Endometrial microvascular endothelial cells (primary cell): Measurements from ENCODE around the gene APOOL. TPM values are rescaled to one million over a fixed set of nuclear protein-coding genes. Genes with fewer than 3 reads are reported as not detected.
"Not testable (repeated sequence)": the region's sequence is repeated elsewhere in the genome, so short reads cannot be mapped to it uniquely, and the experiment has no call there.

Source experiments
- in situ Hi-C: cut with HindIII; loops from 2 replicates; pipeline ENCODE4 v1.10.0; 2017; ENCODE audit warnings: low sequenced_read_pairs, low pct_unique_long_range_greater_than_20kb; ENCODE audit errors: inconsistent ontology term
- total RNA-seq: library from RNA; depleted of rRNA; stranded (reverse); fragments of >200 nt; gene quantifications from one replicate; pipeline ENCODE4 v1.2.3, GENCODE V29; 2015; ENCODE audit errors: inconsistent ontology term

The APOOL gene
- total RNA-seq, 1 donor from 2014 or later: 10.3 TPM

DNA sequence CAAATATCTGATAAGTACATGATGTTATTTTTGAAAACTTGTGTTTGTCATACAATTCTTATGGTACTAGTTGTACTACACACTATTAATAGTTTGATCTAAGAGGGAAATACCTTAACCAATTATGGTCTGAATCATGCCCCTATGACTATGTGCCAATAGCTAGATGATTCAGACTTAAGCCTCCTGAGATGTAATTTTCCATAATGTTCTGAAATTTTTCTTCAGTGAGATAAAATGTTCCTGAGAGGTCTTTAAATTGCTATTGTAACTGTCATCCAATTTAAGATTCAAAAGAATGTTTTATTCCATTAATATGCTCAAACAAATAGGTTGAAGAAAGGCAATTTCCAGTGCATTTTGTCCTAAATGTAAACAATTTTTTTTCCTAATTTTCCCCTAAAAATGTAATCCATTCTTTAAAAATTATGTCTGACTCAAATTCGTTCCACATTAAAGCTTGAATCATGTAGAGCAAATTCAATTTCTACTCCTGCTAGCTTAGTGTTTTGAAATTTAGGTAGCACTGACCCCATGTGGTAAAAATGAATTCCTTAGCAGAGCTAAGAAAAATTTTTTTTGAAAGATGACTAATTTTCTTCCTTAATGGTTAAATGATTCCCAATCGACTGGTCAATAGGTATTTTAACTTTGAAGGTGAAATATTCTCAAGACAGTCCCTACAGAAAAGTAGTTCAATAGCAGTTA is 49.1 kb downstream of the APOOL start:
- in situ Hi-C loops: no loop called here

DNA sequence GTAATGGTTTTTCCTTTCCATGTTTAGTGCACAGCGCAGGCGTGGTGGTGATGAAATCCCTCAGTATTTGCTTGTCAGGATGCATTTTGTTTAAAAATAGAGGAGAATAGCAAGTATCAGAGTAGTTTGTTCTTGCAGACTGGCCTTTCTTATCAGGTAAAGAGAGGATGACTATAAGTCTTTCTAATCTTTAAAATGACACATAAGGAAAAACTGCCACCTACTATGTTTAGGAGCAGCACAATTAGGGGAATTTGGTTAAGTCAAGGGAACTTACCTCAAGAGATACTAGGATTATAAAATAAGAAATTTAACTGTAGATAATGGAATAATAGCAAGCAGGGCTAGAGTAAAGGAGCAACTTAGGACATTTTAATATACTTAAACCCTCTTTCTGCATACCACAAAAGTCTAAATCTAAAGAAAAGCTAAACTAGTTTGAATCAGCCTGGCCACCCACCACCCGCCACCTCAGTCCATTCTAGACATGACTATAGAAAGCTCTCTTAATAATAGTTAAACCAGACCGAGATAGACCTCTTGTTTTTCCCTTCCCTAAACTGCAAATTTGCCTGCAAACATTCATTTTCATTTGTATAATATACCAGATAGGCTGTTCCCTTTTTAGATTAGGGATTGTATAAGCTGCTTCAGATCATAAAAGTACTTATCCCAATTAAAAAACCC is 62.0 kb downstream of the APOOL start:
- in situ Hi-C loops: no loop called here

DNA sequence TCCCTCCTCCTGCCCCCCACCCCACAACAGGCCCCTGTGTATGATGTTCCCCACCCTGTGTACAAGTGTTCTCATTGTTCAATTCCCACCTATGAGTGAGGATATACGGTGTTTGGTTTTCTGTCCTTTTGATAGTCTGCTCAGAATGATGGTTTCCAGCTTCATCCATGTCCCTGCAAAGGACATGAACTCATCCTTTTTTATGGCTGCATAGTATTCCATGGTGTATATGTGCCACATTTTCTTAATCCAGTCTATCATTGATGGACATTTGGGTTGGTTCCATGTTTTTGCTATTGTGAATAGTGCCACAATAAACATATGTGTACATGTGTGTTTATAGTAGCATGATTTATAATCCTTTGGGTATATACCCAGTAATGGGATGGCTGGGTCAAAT is 73.6 kb downstream of the APOOL start:
- in situ Hi-C loops: not testable (repeated sequence)

DNA sequence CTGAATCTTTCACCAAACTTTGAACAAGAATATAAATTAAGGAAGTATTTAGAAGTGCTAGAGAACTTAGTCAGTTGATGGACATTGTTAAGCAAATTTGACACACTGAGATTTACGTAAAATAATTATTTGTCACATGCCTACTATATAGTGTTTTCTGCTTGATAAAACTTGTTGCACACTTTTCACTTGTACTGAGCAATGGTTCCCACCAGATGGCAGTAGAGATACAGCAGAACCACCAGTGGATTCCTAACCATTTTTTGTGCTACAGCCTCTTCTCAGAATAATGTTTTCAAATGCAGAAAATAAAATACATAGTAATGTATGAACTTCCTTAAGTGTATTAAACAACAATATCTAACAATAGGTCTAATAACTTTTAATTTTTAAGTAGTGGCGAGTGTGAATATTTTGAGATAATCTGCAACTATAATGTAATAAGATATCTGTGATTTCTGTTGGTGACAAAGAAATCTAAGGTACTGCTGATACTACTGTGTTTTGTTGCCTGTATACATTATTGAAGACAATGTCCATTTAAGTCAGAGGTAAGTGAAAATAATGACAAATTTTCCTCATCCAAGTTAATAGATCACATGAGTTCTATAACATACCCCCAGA is 81.2 kb downstream of the APOOL start:
- in situ Hi-C loops: no loop called here

DNA sequence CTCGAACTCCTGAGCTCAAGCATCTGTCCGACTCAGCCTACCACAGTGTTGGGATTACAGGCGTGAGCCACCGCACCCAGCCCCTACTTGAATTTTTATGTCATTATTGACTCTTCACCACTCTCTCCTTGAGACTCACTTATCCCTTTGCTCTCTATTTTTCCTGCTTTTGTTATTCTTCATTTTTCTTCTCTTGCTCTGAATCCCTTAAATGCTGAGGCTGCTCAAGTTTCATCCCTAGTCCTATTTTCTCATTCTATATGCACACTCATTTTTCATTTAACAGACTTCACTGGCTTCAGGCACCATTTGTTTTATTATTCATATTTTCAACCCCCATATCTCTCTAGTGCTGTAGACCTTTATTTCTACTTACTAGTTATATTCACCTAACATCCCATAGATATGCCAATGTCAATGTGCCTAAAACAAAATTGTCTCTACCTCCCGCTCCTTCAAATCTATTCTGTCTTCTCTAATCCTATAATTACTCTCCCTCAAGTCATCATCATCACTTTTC is 85.7 kb downstream of the APOOL start:
- in situ Hi-C loops: no loop called here

DNA sequence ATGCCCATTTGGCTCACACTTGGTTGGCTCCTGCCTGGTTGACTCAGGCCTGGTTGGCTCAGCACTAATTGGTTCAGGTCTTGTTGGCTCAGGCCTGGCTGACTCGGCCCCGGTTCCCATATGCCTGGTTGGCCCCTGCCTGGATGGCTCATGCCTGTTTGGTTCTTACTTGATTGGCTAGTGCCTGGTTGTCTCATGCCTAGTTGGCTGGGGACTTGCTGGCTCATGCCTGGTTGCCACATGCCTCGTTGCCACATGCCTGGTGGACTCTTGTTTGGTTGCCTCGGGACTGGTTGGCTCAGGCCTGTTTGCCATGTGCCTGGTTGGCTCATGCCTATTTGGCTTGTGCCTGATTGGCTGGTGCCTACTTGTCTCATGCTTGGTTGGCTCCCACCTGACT is 103.7 kb downstream of the APOOL start:
- in situ Hi-C loops: no loop called here

DNA sequence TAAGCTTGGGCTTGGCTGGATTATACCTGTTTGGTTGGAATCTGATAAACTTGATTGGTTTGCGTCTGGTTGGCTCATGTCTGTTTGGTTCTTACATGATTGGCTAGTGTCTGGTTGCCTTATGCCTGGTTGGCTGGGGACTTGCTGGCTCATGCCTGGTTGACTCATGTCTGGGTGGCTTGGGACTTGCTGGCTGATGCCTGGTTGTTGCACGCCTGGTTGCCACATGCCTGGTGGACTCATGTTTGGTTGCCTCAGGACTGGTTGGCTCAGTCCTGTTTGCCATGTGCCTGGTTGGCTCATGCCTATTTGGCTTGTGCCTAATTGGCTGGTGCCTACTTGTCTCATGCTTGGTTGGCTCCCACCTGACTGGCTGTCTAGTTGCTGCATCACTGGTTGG is 104.5 kb downstream of the APOOL start:
- in situ Hi-C loops: no loop called here

DNA sequence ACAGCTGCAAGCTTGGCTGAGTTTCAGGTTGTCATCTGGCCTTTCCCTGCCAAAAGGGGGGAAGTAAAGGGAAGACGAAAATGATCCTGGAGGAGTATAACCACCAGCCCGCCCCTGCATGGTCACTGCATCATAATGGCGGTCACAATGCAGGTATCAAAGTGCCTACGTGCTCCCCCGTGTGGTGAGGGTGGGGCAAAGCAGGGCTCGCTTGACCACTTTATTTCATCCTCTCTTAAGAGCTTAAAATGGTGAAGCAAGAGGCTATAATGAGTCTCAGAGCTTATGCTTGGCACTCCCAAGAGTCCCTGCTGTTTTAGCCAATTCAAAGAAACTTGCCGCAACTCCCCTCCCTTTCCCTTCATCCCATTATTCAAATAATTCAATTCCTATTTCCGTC is 105.6 kb downstream of the APOOL start:
- in situ Hi-C loops: no loop called here

DNA sequence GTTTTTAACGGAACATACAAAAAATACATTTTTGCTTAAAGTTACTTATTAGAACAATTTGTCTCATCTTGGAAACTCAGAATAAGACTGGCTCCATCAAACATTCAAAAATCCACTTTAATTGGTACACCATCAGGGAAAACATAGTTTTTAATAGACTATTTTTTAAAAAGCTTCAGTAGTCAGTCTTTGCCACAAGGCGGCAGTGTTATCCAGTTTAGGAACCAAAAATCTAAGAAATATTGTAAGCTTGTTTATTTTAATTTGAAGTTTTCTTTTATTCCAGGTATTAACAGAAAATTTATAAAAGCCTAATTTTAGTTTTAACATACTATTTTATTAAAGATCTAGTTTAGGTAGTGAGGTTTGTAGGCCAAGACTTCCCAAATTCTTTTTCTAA is 107.7 kb downstream of the APOOL start:
- in situ Hi-C loops: no loop called here

DNA sequence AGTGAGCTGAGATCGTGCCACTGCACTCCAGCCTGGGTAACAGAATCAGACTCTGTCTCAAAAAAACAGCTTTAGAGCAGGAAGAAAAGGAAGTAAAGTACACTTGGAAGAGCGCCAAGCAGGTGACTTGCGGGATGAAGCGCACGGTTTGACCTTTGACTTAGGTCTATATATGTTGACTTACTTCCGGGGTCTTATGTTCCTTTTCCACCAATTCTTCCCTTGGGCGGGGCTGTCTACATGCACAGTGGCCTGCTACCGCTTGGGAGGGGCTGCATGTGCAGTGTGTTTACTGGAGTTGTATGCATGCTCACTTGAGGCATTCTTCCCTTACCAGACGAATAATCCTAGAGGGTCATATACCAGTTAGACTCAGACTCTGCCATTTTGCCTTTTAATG is 108.6 kb downstream of the APOOL start:
- in situ Hi-C loops: no loop called here

DNA sequence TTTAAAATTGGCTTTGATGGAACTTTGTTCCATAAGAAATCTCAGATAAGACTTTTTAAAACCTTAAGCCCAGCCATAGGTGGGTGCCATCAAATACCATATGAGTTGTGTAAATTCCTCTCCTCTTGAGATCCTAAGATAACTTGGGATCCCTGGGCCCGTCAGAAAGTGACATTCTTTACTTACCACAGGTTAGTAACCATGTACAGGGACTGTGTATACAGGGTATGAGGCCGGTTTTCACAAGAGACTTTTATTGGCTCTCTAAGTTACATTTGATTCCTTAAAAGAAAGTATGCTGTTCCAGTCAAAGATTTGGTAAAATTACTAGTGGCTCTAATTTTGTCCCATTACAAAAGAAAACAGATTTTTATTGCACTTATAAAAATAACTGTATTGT is 110.1 kb downstream of the APOOL start:
- in situ Hi-C loops: no loop called here

DNA sequence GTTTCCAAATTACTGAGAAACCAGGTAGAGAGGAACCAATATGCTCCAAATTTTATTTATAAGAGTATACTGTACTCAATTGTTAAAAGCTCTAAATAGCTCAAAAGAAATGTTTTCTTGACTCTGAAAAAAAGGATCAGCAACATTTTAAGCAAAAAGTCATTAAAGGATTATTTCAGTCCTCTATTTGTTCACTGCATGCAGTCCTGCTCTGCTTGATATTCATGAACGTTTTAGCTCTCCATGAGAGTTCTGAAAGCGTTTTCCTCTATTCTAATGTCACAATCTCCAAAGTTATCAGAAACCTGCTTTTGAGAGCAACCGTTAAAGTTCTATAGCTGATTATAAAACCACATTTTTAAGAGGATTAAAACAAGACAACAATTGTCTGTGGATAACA is 110.5 kb downstream of the APOOL start:
- in situ Hi-C loops: no loop called here

DNA sequence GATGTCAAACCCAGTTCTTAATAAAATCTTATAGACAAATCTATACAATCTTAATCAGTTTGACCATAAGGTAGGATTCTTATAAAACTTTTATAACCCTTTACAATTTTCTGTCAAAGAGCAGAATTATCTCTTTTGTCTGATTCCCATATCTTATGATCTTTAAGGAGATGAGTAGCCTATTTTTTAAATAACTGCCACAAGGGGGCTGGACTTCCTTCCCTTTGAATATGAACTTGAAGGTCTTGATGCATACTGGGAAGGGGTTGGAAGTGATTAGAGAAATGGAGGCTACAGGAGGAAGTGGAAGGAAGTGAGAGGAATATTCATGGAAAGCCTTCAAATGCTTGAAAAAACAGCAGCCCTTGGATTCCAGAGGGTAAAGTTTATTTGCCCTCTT is 111.1 kb downstream of the APOOL start:
- in situ Hi-C loops: no loop called here

DNA sequence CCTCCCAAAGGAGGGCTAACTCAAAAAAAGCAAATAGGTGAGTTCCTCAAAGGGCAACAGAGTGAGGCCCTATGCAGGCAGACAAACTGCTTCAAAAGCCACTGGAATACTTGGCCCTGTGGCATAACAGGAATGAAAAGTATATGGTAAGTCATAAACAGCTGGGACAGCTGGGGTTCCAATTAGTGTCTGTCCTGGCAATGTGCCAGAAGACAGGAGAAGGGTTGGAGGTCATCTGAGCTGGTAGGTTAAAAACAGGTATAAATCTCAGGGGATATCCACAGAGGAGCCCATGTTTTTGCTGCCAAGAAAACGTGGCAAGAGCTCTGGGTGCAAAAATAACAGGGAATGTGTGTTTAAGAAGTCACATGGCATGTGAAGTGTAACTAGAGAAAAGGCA is 111.6 kb downstream of the APOOL start:
- in situ Hi-C loops: no loop called here

DNA sequence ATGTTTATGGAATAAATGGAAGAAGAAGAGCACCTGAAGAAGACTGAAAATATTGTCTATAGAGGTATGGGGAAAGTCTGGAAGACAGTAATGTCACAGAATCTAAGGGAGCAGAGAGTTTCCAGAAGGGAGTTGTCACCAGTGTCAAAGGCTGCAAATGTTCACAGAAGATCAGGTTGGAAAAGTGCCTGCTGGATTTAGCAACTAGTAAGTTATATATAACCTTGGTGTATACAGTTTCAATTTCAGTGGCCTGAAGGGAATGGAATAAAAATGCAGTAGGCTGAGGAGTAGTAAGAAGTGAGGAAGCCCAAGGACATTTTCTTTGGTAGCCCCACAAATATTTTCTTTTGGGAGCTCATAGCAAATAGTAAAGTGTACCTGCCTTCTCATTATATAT is 132.7 kb downstream of the APOOL start:
- in situ Hi-C loops: no loop called here

DNA sequence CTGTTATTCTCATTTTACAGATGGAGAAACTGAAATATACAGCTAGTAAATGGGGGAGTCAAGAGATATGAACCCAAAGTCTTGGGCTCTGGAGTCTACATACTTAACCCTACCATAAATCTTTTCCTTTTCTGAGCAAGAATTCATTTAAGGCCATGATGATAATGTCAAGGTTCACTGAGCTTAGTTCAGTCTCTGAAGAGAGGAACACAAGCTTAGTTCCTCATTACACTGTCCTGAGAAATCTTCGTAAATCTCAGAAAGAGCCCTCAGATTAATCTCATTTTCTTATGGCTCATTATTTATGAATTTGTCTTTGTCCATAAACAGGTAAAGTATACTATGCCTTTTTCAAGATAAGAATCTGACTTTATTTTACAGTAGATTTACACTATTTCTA is 135.7 kb downstream of the APOOL start:
- in situ Hi-C loops: no loop called here

DNA sequence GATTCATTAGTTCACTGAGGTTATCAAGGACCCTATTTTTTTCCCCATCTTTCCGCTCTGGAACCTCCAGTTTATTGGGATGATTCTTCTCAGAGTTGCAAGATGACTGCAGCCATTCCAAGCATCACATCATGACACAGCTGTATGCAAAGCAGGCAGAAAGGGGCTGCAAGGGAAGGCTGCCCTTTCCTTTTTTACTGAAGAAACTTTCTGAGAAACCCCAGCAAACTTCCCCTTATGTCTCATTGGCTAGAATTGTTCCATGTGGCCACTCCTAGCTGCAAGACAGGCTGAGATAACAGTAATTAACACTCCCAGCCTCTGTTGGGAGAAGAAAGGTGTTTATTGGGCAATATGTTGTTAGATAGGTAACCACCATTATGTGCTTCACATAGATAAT is 137.3 kb downstream of the APOOL start:
- in situ Hi-C loops: no loop called here
